AG04450 (cell line): ENCODE measurements around the gene EYA4. TPM values are rescaled to one million over a fixed set of nuclear protein-coding genes. Genes with fewer than 3 reads are reported as not detected.

Source experiments
- CTCF ChIA-PET: fragments of 300-600, 350-600 bp; formaldehyde crosslinking; extraction: SDS; loops from one replicate; lab custom pipeline; 2022; ENCODE audit warnings: antibody characterized with exemption, inconsistent platforms; lab: Charles Lee
- POLR2A ChIA-PET: fragments of 350-600 bp; formaldehyde crosslinking; extraction: SDS; loops from one replicate; lab custom pipeline; 2021; ENCODE audit warnings: antibody characterized with exemption, inconsistent platforms; lab: Yijun Ruan, JAX
- DNase-seq: peaks from one replicate; pipeline ENCODE4 v3.0.0-alpha.2; 2011; ENCODE audit warnings: low read depth, low spot score
- H3K27ac ChIP-seq: one replicate; pipeline ENCODE4 v1.5.1; 2012; ENCODE audit warnings: low read depth, low read length, control low read depth
- H3K27me3 ChIP-seq: one replicate; pipeline ENCODE4 v1.6.0; 2012; ENCODE audit warnings: low read length; ENCODE audit not compliant: control insufficient read depth, insufficient read depth
- H3K4me3 ChIP-seq: 2 replicates; pipeline ENCODE4 v1.5.1; 2011; ENCODE audit warnings: mild to moderate bottlenecking, low read depth, low read length, control low read depth
- H3K9me3 ChIP-seq: 2 replicates; pipeline ENCODE4 v1.5.1; 2012; ENCODE audit warnings: low read length; ENCODE audit not compliant: control insufficient read depth, insufficient read depth
- CTCF ChIP-seq: IDR thresholded peaks from 2 replicates; pipeline ENCODE4 v1.5.1; 2011; ENCODE audit warnings: low read depth, low read length, control low read depth, inconsistent platforms
- polyA plus RNA-seq: library from polyadenylated mRNA; depleted of rRNA; stranded (reverse); fragments of >200 nt; gene quantifications from 2 replicates; pipeline ENCODE4 v1.2.3, GENCODE V29; 2011

The EYA4 gene
- polyA plus RNA-seq, 1 experiment: 37.8 TPM

- DNase-seq: no peak
- Histone ChIP-seq H3K27me3 (no peaks in the 10 kb centered on the region), H3K27ac (no peak overlapping the region), H3K9me3 (no peaks in the 10 kb centered on the region; the same call in 1 of the 2 replicates), H3K4me3 (no peak overlapping the region)
- no peak for TF ChIP-seq CTCF
- POLR2A ChIA-PET: no interaction called here
- CTCF ChIA-PET: no interaction called here
These were observed 182.1 kb downstream of the EYA4 start for GRCh38 chr6:133423242-133423641.

GRCh38 chr6:133424359-133424758 lies 183.2 kb downstream of the EYA4 start:
- no peak for DNase-seq
- no peak for TF ChIP-seq CTCF
- Histone ChIP-seq H3K9me3 (no peaks in the 10 kb centered on the region; the same call in 1 of the 2 replicates), H3K4me3 (no peak overlapping the region), H3K27ac (no peak overlapping the region), H3K27me3 (no peaks in the 10 kb centered on the region)
- ChIA-PET CTCF (no interaction called here), POLR2A (no interaction called here)

- Histone ChIP-seq H3K4me3 (no peak overlapping the region), H3K27ac (no peak overlapping the region), H3K9me3 (no peaks in the 10 kb centered on the region; the same call in 1 of the 2 replicates), H3K27me3 (no peaks in the 10 kb centered on the region)
- ChIA-PET CTCF (no interaction called here), POLR2A (no interaction called here)
- no peak for DNase-seq
- TF ChIP-seq CTCF: no peak
These were observed 184.9 kb downstream of the EYA4 start for GRCh38 chr6:133426038-133426437.

DNA sequence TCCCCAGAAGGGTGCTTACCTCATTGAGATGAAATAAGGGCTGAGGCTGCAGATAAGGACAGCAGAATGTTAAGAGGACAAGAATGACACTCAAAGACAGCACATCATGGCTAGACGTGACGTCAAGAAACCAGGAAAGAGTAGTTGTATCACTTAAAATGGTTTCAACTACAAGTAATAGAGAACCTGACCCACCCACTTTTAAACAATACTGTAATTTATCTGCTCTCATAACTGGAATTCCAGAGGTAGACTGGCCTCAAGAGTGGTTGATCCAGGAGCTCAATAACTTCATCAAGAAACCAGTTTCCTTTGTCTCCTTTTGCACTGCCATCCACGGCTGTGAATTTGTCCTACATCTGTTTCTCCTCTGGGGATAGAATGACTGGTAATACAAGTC lies 187.1 kb downstream of the EYA4 start:
- DNase-seq: no peak
- H3K9me3 ChIP-seq: no peaks in the 10 kb centered on the region; the same call in 1 of the 2 replicates
- no peaks in the 10 kb centered on the region for H3K27me3 ChIP-seq
- TF ChIP-seq CTCF: no peak
- H3K27ac ChIP-seq: no peak overlapping the region
- POLR2A ChIA-PET: no interaction called here
- H3K4me3 ChIP-seq: no peak overlapping the region
- CTCF ChIA-PET: interaction anchor here (1.0 kb wide), 1 partner anchor 39 kb away, joined by 3 read pairs; no protein-coding TSS in a partner anchor

DNA sequence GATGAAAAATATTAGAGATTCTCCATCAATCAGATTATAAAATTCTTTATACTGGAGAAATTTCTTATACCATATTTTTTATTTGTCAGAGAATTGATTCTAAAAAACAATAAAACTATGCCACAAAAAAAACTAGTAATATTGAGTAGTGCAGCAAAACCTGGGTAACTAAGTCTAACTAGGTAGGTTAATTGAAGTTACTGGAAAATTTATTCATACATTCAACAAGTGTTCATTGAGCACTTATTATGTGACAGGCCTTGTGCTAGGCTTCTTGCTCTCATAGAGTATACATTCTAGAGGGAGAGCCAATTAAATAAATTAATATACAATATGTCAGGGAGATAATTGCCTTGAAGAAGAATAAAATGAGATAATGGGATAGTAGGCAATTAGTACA lies 189.4 kb downstream of the EYA4 start:
- ChIA-PET POLR2A (no interaction called here), CTCF (no interaction called here)
- TF ChIP-seq CTCF: no peak
- DNase-seq: no peak
- Histone ChIP-seq H3K4me3 (no peak overlapping the region), H3K27ac (no peak overlapping the region), H3K27me3 (no peaks in the 10 kb centered on the region), H3K9me3 (no peaks in the 10 kb centered on the region)
